ENCODE data around the gene NTSR2.
"Not testable (repeated sequence)": the region's sequence is repeated elsewhere in the genome, so short reads cannot be mapped to it uniquely, and the experiment has no call there.

Gene NTSR2

DNA sequence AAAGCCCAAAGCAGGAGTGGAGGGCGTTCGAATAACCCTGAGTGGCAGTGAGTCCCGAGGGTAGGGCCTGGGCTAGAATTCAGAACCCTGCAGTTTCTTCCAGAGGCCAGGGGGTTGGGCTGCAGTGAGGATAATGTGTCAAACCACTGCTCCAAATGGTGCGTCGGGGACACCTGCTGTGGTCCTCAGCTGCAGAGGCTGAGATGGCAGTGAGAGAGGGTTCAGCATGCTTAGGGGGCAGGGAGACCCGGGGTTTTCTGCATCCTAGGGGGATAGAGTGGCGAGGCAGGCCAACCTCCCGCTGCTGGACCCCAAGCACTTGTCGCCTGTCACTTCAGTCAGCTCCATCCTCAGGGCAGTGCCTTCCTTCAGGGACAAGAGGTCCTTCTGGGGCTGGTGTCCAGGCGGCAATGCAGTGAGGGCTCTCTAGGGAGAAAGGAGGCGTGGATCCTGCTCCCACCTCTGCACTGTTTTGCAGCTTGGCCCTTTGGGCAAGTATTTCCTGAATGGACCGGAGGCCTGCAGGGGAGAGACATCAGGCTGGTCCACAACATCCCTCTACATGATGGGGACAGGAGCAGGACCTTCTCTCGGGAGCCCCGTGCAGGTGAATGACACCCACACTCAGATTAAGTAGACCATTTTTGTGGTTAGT is 8.4 kb upstream of the NTSR2 start:
- DNase-seq: peak; percentile 13

DNA sequence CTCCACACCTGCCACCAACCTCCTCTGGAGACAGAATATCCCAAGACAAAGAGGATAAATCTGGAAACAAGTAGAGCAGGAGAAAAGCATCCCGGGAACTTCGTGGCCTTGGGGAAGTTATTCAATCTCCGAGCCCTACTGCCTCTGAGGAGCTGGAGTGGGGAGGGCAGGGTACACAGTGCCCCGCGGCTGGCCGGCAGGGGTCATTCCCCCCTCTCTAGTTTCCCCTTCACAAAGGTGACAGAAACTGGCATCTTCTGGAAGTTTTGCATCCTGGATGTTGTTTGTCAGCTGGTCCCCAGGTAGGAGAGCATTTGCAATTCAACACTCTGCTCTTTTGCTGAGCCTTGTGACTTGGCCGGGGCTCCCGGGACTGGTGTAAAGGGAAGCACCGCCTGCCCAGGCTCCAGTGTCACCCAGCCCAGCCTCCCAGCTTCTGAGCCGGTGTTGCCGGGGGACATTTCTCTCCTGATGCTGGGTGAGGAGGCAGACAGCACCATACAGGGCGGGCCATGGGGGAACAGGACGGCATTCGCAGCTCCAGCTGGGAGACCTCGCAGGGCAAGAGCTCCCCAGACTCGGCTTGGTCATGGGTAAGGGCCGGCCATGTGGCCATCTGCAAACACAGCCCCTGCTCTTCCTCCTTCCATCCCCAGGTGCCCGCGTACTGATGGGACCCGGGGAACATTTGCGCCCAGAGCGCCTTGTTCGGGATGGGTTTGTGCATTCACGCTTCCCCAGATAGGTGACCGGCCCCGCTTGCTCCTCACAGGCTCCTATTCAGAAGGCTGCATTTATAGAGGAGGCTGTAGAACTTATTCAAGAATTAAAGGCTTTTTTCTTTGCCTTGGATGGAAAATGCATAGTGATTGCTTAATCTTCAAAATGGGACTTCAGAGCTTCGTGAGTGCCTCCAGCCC is 7.4 kb upstream of the NTSR2 start:
- DNase-seq: peak; percentile 44

GRCh38 chr2:11676640-11677039 is 6.6 kb upstream of the NTSR2 start:
- peak; percentile 69 for DNase-seq

- DNase-seq: no peak
Observed at GRCh38 chr2:11675423-11676112, 5.6 kb upstream of the NTSR2 start.

GRCh38 chr2:11674983-11675382 is 5.0 kb upstream of the NTSR2 start:
- no peak for DNase-seq

DNA sequence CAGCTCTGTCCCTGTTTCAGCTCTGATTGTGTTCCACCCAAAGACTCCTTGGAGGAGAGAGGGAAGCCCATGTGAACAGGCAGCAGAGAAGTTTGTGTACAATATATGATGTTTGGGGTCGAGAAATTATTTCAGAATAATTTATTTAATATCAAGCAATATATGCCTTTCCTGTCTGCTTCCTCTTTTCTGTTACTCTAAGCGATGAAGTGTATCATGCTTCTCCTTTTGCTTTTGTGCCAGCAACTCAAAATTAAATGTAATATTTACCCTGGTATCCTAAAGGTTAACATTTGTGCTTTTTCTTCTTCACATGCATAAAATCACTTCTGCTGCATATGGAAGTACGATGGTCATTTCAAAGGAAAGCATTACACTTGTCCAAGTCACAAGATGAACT is 2.4 kb upstream of the NTSR2 start:
- DNase-seq: no peak

DNA sequence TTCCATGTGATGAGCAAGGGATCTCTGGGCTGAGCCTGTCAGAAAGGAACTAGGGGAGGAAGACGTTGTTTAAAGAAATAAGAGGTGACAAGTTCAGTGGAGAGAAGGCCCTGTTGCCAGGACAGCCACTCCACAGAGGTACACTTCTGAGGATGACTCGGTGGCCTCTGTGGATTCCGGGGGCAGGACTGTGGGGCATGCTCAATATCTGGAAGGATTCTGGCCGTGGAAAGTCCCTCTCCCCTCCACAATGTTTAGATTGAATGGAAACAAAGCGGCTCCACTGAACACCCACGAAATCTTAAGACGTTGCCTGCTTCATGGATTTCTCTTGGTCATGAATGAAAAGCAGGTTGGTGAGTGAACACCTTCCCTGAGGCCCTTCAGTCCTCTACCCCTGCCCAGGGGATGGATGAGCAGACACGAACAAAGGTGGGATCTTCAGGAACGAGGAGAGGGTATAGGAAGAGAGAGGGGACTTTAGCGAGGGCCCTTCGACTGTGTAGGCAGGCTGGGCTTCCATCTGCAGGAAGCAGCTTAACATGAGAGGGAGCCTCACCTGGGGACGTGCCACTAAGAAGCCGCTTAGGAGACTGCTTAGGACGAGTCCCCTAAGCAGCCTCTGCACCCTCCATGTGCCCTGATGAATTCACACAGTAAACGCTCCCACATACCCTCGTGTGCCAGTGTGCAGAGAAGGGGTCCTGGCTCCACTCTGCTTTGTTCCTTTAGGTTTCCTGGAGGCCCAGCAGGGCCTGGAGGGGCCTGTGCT is 1.9 kb downstream of the NTSR2 start:
- DNase-seq: no peak

- no peak for DNase-seq
Observed at GRCh38 chr2:11667194-11667593, 2.8 kb downstream of the NTSR2 start.

- no peak for DNase-seq
Observed at GRCh38 chr2:11665510-11666362, 4.3 kb downstream of the NTSR2 start.

DNA sequence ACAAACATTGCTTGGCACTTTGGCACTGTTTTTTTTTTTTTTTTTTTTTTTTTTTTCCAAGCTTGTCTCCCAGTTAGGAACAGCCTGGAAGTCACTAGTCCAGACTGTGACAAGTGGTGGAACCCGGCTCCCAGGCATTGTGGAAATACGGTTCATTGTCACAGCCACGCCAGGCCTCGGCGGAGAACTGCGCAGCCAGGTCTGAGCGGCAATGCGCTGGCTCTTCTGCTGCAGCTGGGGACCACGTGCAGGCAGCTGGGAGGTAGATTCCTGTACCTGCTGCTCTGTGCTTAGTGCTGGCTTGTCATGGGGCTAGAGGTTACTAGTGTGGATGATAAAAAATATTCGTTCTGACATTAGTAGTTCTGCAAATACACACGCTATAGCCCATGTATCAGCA is 5.0 kb downstream of the NTSR2 start:
- no peak for DNase-seq

DNA sequence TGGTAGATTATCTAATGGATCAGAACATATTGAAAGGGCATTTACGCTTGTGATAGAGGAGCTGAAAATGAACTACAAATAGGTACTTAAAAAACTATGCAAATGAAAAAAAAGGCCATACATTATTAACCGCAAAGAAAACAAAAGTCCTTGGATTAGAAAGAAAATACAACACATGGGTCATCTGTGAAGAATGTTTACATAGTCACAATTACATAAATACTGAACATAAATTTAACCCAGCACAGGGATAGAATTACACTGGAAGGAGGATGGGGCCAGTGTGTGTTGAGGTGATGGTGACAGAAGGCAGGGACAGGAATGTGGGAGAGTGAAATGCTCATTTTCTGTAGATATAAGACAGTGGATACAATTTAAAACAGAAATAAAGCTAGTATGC is 6.6 kb downstream of the NTSR2 start:
- no peak for DNase-seq

DNA sequence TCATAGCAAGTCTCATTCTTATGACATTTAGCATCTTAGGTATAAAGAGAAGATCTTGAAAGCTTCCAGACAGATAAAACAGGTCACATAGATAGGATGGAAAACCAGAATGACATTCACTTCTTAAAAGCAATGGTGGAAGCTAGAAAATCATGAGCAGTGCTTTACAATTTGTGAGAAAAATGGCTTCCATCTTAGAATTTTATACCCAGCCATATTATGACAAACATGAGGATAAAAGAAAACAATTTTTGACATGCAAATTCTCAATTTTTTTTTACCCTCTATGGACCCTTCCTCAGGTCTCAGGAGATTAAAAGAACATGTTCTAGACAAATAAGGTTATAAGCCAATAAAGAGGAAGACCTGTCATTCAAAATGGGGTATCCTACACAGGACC is 7.1 kb downstream of the NTSR2 start:
- DNase-seq: no peak

DNA sequence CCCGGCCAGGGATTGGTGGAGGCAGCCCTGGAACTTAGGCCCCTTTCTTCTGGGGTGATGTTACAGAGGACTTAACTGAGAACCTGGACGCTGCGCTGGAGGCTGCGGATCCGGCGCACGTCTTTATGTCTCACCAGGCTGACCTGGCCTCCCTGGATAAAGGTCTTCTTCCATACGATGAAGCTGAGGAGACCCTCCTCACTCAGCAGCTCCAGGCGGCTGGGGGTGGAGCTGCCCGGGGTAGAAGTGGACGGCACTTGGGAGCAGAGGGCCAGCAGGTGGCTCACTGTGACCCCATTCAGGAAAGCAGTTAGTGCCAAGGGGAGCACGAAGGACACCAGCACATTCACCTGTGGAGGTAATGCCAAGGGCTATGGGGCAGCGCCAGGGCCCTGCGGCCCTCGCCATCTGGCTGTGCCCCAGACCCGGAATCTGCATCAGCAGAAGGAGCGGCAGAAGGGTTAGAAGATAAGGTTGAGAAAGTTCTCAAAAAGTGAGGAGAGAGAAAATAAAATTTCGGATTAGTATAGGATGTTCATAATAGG is 8.0 kb downstream of the NTSR2 start:
- no peak for DNase-seq

- not testable (repeated sequence) for DNase-seq
Observed at GRCh38 chr2:11660396-11660795, 9.6 kb downstream of the NTSR2 start.

DNA sequence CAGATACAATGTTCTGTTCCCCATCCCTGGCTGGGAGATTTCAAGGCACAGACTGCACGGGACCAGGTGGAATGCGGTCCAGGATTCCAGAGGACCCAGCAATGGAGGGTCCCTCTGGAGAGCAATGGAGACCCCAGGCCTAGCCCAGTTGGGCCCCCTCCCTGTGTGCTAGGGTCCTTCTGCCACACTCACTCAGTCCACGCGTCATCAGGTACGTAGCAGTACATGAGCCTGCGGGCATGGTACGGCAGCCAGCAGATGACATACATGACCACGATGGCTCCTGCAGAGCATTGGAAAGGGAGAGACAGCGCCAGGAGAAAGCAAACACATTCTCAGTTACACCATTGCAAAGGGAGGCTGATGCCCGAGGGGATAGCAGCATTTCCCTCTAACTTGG is 10.1 kb downstream of the NTSR2 start:
- no peak for DNase-seq

DNA sequence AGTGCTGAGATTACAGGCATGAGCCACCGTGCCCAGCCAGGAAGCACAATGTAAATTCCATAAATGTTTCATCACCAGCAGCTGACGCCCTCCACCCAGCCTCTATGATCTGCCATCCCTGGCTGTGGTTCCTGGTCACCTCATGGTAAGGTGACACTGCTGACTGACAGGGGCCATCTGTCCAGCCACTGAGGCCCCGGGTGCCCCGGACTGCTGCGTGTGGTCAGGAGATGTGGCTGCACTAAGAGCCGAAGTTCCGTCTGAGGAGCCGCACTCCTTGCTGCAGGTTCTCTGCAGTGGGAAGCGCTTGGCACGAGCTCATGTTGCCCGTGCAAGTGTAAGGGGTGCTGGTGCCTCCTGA is 10.9 kb downstream of the NTSR2 start:
- no peak for DNase-seq

- DNase-seq: no peak
Observed at GRCh38 chr2:11658208-11659114, 11.5 kb downstream of the NTSR2 start.

DNA sequence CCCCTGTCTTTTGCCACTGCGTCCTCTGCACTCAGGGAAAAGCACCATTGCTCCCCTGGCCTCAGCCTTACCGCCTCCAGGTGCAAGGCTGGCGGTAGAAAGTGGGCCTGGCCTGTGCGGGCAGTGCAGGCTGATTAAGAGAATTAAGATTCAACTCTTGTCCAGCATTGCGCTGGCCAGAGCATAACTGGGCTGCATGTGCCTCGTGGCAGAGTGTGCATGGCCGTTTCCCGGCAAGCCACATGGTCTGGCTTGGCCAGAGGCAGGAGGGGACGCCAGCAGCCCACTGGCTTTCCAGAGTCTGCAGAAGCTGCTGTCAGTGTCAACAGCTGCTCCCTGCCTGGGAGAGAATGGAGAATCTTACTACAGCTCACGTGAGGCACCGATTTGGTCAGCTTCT is 12.3 kb downstream of the NTSR2 start:
- DNase-seq: no peak

DNA sequence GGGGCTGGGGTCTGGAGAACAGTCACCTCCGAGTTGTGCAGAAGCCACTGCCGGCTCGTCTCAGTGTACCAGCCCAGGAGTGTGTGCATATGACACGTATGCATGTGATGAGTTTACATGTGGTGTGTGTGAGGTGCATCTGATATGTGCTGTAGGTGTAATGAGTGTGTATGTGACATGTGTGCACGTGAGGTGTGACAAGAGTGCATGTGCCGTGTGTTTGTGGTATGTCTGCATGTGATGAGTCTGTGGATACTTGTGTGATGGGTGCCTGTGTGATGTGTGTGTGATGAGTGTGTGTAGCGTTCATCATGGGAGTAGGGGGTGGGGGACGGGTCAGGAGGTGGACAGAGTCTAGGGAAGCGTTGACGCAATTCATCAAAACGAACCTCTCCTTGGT is 12.8 kb downstream of the NTSR2 start:
- no peak for DNase-seq

GRCh38 chr2:11656671-11657101 is 13.3 kb downstream of the NTSR2 start:
- DNase-seq: no peak

- no peak for DNase-seq
Observed at GRCh38 chr2:11656252-11656651, 13.7 kb downstream of the NTSR2 start.
